ENCODE measurements around the gene VEGFD.
A peak's percentile ranks its signal among the peaks of the same experiment; 100 is the strongest.
"Not testable (repeated sequence)": the region's sequence is repeated elsewhere in the genome, so short reads cannot be mapped to it uniquely, and the experiment has no call there.

Gene VEGFD

GRCh38 chrX:15358533-15358932 is 25.7 kb downstream of the VEGFD start:
- no peak for DNase-seq (ENCODE audit: low read depth)

DNA sequence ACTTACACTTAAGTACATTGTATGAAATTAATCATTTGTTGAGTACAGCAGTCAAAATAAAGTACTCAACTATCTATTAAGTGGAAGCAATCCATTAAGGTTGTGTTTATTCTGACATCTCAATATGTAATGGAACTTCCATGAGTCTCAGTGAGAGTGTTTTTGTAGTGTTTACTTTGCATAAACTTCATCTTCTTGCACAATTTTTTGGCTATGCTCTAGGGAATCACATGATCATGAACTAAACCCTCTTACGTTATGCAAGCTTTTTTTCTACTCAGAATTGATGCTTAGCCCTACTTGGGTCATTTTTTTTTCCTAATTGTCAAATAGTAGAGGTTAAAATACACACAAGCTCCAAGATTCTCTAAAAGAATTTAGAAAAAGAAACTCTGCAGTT is 27.8 kb downstream of the VEGFD start:
- no peak for DNase-seq (ENCODE audit: low read depth)

DNA sequence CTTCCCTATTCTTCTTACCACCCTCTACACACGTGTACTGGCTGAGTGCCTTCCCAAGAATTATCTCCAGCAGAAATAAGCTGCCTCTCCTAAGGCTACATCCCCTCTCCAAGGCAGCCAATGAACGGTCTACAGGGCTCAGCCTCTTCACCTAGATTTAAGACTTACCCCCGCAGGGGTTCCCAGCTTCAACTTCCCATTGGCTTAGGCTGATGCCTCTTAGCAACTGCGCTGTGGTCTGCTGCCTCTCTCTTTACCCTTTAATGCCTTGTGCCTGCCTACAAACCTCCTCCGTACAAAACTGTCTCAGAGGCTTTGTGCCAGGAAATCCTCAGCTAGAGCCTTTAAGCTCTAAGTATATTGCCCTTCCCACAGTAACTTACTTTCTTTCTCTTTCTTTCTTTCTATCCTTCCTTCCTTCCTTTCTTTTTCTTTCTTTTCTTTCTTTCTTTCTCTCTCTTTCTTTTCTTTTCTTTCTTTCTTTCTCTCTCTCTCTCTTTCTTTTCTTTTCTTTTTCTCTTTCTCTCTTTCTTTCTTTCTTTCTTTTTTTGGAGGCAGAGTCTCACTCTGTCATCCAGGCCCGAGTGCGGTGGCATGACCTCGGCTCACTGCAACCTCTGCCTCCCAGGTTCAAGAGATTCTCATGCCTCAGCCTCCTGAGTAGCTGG is 33.8 kb downstream of the VEGFD start:
- DNase-seq (ENCODE audit: low read depth): no peak

DNA sequence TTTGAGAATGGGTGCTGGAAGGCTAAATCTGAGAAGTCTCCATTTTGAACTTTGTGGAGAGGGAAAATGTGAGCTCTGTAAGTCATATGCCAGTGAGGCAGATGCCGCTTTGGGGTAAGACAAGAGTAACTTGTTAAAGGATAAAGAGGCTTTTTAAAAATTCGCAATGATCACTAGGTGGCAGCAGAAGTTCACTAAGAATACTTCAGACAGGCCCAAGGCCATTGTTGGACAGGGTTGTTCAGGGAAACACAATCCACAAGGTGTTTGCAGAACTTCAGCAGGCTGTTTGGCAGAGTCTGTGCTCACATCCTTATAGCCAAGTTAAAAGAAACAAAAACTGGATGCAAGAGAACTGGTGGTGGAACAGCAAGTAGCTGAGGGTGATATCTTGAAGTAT is 35.2 kb downstream of the VEGFD start:
- no peak for DNase-seq (ENCODE audit: low read depth)

DNA sequence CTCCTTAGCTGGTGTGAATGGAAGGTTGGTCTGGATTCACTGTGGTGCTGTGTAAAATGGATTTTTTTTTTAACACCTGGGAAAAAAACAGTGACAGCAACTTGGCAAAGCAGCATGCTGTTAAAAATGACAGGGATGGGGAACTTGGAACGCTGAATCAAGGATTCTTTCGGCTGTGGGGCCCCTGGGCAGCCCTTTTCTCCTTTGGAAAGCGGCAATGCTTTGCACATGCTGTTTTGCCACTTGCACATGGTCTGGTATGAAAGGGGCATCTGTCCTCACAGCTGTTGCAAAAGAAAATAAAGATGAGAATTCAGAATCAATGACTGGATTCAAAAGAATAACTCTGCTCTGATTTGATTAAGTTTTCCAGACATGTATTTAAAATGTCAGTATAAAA is 38.2 kb downstream of the VEGFD start:
- DNase-seq (ENCODE audit: low read depth): no peak

DNA sequence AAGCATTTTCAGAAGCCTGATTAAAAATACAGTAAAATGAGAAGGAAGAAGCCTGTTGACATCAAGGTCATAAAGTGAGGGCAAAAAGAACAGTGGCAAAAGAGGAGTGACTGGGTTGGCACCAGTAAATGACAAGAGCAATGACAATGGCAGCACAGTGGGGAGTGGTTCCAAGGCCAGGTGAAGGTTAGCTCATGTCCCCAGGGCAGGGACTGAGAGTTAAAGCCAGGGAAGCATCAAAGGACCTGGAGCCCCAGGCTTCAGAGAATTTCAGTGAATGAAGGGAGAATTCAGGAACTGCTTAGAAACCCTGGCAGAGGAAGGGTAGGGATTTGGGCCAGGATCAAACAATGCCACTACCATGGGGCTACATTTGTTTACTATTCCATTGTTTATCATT is 40.1 kb downstream of the VEGFD start:
- DNase-seq (ENCODE audit: low read depth): no peak

GRCh38 chrX:15343075-15343476 is 41.1 kb downstream of the VEGFD start:
- no peak for DNase-seq (ENCODE audit: low read depth)

DNA sequence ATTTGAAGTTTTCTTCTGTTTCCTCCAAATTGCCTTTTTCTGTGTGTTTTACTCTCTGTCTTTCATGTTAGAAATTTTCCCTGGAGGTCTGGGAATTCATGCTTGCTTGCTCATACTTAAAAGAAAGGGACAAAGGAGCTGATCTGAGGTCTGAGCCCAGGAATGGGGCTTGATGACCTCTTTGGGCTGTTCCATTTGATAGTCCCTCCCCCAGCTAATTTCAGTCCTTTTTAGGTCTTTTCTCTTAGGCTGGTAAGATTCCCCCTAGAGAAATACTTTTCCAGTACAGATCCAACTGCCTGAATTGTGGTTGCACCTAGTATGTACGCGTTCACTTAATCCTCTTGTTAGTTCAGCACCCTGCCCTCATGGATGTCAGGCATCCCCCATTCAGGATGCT is 43.3 kb downstream of the VEGFD start:
- no peak for DNase-seq (ENCODE audit: low read depth)

DNA sequence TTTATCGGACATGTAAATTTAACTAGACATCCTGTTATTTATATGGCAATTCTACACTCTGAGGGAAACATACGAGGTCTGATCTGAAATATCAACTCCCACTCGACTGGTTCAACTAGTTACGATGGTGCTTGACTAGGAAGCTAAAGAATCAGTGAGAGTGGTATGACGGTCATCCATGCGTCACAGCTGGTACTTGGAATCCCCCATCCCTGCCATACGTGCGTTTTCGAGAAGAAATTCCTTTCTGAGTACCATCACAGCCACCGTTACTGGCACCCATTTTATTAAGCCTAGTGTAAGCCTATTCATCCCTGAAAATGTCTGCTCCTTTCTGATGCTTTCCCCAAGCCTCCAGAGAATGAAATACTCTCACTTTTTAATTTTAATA is 48.2 kb downstream of the VEGFD start:
- DNase-seq (ENCODE audit: low read depth): peak; percentile 4

GRCh38 chrX:15335135-15336022 is 48.8 kb downstream of the VEGFD start, which contains the start of gene PIGA:
TSS of gene PIGA (minus strand) at chrX:15335523. CDS start at chrX:15331930, 3,593 bp downstream.
- DNase-seq (ENCODE audit: low read depth): peak; percentile 80

- no peak for DNase-seq (ENCODE audit: low read depth)
Observed at GRCh38 chrX:15334561-15334960, 49.7 kb downstream of the VEGFD start.

DNA sequence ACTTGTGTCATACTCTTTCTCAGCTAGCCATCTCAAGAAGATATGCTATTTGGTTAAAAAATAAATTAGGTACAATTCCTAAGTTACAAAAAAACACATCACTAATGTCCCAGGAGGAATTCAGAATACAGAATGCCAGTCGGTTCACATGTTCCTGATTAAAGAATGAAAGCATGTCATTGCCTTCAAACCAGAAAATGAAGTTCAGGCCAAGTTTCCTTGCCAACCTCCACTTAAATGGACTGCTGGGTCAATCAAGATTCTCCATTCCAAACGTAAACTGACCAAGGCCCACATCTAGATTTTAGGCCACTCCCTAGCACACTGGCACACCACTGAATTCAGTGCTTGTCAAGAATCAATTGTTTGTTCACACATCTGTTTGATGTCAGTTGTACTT is 55.4 kb downstream of the VEGFD start:
- no peak for DNase-seq (ENCODE audit: low read depth)

DNA sequence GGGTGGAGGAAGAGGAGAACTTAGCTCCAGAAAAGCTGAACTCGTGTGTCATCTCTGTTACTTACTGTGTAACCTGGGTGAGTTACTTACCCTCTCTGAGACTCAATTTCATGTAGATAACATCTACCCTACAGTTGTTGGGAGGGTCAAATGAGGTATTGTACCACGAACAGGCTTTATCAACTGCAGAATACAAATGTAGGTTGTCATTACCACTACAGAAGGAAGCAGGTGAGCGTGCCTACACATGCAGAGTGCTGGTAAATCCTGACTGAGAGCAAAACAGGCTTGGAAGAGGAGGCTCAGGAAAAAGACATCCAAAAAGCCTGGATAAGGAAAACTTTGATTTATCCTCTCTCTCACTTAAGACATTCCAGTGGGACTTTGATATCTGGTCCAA is 56.1 kb downstream of the VEGFD start:
- DNase-seq (ENCODE audit: low read depth): no peak

- no peak for DNase-seq (ENCODE audit: low read depth)
Observed at GRCh38 chrX:15322472-15322871, 61.7 kb downstream of the VEGFD start.

GRCh38 chrX:15322072-15322471 is 62.1 kb downstream of the VEGFD start:
- no peak for DNase-seq (ENCODE audit: low read depth)

GRCh38 chrX:15321447-15321846 is 62.8 kb downstream of the VEGFD start:
- no peak for DNase-seq (ENCODE audit: low read depth)

DNA sequence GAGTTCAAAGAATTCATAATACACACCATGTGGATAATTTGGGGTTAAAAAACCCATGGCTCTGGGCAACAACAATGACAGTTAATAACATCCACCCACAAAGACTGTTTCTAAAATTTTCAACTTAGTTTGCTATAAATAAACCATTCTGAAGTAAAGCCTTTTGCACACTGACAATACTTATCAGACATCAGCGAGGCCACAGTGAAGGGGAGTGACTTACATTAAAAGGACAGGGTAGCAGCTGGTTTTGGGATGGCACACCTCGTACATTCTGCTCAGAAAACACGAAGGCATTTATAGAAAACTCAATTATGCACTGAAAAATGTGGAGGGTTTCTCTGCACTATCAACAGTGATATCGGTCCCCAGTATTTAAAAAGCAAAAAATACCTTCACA is 63.9 kb downstream of the VEGFD start:
- no peak for DNase-seq (ENCODE audit: low read depth)

GRCh38 chrX:15319075-15319474 is 65.1 kb downstream of the VEGFD start:
- DNase-seq (ENCODE audit: low read depth): no peak

DNA sequence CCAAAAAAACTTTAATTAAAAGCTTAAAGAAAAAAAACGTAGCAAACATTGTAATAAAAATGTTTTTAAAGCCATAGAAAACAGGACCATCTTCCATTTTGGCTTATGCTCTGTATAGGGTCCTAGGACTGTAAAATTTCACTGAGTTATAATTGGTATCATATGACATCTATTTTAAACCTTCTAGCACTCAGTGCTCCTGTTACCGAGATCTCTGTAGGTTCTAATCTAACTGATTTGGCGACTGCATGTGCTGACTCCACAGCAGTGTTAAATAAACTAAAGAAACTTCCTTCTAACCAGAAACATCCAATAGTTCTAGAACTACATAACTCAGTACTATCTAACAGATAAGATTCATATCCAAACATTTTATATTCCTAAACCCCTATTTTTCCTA is 68.7 kb downstream of the VEGFD start, which contains the start of gene ASB11:
Gene ASB11, minus strand, starts transcription at position 132 of the 400 bp plus-strand sequence. Its CDS starts 35 bp downstream, at position 97.
- DNase-seq (ENCODE audit: low read depth): no peak

DNA sequence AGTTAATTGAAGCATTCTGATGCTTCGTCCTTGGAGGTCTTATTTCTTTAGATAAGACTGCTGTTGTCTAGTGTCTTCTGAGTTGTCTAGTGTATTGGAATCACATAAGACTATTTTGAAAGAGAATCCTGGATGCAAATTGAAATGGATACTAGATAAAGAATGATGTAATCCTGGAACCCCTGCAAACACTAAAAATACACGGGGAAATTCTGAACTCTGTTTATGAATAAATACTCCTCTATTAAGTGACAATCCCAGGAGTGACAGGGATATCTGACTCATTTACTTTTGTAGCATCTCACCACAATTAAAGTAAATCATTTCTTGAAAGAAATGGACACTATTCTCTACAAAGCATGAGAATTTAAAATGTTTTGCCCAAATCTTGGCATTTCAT is 69.7 kb downstream of the VEGFD start:
- DNase-seq (ENCODE audit: low read depth): no peak

GRCh38 chrX:15311119-15311518 is 73.1 kb downstream of the VEGFD start:
- DNase-seq (ENCODE audit: low read depth): no peak

- no peak for DNase-seq (ENCODE audit: low read depth)
Observed at GRCh38 chrX:15310117-15310516, 74.1 kb downstream of the VEGFD start.

GRCh38 chrX:15305899-15306298 is 78.3 kb downstream of the VEGFD start:
- not testable (repeated sequence) for DNase-seq (ENCODE audit: low read depth)

Data from stimulated activated CD8-positive, alpha-beta memory T cell treated with anti-CD3 and anti-CD28 coated beads, Interleukin-12 subunit alpha, Interleukin-12 subunit beta, amount 100 ng/mL, for 4 hours (primary cell).